Astrocyte of the spinal cord (primary cell): Measurements from ENCODE around the gene TGM6.

ENCODE experiments used
- DNase-seq: peaks from one replicate; pipeline ENCODE4 v3.0.0; 2011; ENCODE audit warnings: low read depth, low spot score
- H3K4me3 ChIP-seq: 2 replicates; pipeline ENCODE4 v1.5.1; 2011; ENCODE audit warnings: low read depth, mild to moderate bottlenecking, low read length, moderate library complexity
- CTCF ChIP-seq: IDR thresholded peaks from 2 replicates; pipeline ENCODE4 v1.5.1; 2012; ENCODE audit warnings: low read depth, mild to moderate bottlenecking, low read length, inconsistent platforms
- in situ Hi-C: cut with HindIII; loops from 2 replicates; pipeline ENCODE4 v1.10.0; 2017; ENCODE audit warnings: low sequenced_read_pairs

Gene TGM6

GRCh38 chr20:2462484-2462883, 81.8 kb downstream of the TGM6 start:
- no peak for DNase-seq
- H3K4me3 ChIP-seq: no peak overlapping the region
- in situ Hi-C loops: no loop called here
- TF ChIP-seq CTCF: no peak

GRCh38 chr20:2463616-2464365, 83.1 kb downstream of the TGM6 start:
- no peak for TF ChIP-seq CTCF
- no peak overlapping the region for H3K4me3 ChIP-seq
- no peak for DNase-seq
- in situ Hi-C loops: no loop called here

- H3K4me3 ChIP-seq: no peak overlapping the region
- TF ChIP-seq CTCF: no peak
- in situ Hi-C loops: no loop called here
- DNase-seq: no peak
These were observed 84.4 kb downstream of the TGM6 start for GRCh38 chr20:2465100-2465499.

- no peak for TF ChIP-seq CTCF
- in situ Hi-C loops: no loop called here
- DNase-seq: no peak
- H3K4me3 ChIP-seq: no peak overlapping the region
These were observed 86.7 kb downstream of the TGM6 start for GRCh38 chr20:2467412-2467811.

GRCh38 chr20:2468581-2469407, 88.1 kb downstream of the TGM6 start:
- no peak for DNase-seq
- in situ Hi-C loops: no loop called here
- TF ChIP-seq CTCF: no peak
- H3K4me3 ChIP-seq: peak overlapping the region; percentile 98

GRCh38 chr20:2469991-2470422, 89.3 kb downstream of the TGM6 start:
- in situ Hi-C loops: no loop called here
- DNase-seq: peak; percentile 49
- TF ChIP-seq CTCF: no peak
- H3K4me3 ChIP-seq: peak overlapping the region; percentile 98
